Activated CD4-positive, alpha-beta T cell treated with anti-CD3 and anti-CD28 coated beads for 36 hours (primary cell): ENCODE data around the gene IGSF21. TPM values are rescaled to one million over a fixed set of nuclear protein-coding genes. Genes with fewer than 3 reads are reported as not detected.

ENCODE experiments used
- ATAC-seq: fragments of 200-7000 bp; cut with Tn5 transposase; one replicate; pipeline ENCODE4 v1.10.0; 2021; ENCODE audit warnings: mild to moderate bottlenecking, moderate library complexity
- CTCF ChIA-PET: fragments of 350-600 bp; sonication (Branson Sonifier 250); formaldehyde crosslinking; loops from one replicate; lab custom pipeline; 2021; ENCODE audit warnings: antibody characterized with exemption; lab: Charles Lee
- POLR2A ChIA-PET: fragments of 350-600 bp; sonication (Branson Sonifier 250); formaldehyde crosslinking; loops from one replicate; lab custom pipeline; 2021; ENCODE audit warnings: antibody characterized with exemption, inconsistent platforms; lab: Charles Lee
- DNase-seq: peaks from one replicate; pipeline ENCODE4 v3.0.0-alpha.2; 2020
- H3K27ac Mint-ChIP-seq: one replicate; pipeline ENCODE4 v1.8.0; 2021; ENCODE audit warnings: mixed read lengths
- H3K27me3 Mint-ChIP-seq: one replicate; pipeline ENCODE4 v1.8.0; 2021; ENCODE audit warnings: mixed read lengths
- H3K36me3 Mint-ChIP-seq: one replicate; pipeline ENCODE4 v1.8.0; 2021; ENCODE audit warnings: low read depth, mixed read lengths
- H3K4me1 Mint-ChIP-seq: one replicate; pipeline ENCODE4 v1.8.0; 2021; ENCODE audit warnings: mixed read lengths
- H3K4me3 Mint-ChIP-seq: one replicate; pipeline ENCODE4 v1.8.0; 2021; ENCODE audit warnings: mild to moderate bottlenecking, moderate library complexity, mixed read lengths
- H3K9me3 Mint-ChIP-seq: one replicate; pipeline ENCODE4 v1.8.0; 2021; ENCODE audit warnings: low read depth, mixed read lengths
- intact Hi-C, 2 experiments: fragments of 100-400 bp; cut with DNase I in 1 of 2; cut with micrococcal nuclease in 1 of 2; formaldehyde crosslinking; loops; one replicate each; pipeline versions ENCODE4 v1.14.2 to v1.15.1; 2022 to 2024; cut with DNase I, micrococcal nuclease
- total RNA-seq, 2 experiments: library from RNA; stranded (reverse); gene quantifications; one replicate each; pipeline ENCODE4 v1.2.3, GENCODE V29; 2021

Gene IGSF21
- total RNA-seq, 2 experiments from 2014 or later = not detected

DNA sequence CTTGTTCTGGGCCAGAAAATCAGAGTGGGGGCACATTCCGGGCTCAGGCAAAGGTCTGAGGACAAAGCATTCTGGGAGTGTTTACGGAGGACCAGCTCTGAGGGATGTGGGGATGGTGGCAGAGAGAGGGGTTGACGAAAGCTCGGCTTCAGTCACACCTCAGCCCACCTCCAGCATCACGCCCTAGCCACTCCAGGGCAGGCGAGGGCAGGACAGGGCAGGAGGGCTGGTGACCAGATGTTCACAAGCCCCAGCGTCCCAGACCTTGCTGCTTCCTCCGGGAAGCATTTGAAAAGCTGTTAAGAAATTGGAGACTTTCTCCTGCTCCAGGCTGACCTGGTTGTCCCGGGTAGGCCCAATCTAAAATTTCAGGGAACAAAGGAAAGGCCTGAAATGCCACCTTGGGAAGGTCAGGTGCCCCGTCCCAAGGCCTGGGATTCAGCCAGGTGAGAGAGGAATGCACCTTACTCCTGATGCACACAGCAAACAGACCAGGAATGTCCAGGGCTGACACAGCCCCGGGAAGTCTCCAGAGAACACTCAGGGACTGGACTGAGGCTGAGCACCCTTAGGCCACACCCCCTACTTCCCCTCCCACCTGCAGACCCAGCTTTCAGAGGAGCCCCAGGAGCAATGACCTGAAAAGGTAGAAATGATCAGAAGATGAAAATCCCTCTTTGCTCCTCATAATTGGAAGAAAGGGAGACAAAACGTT, 301.2 kb downstream of the IGSF21 start:
- no peak for DNase-seq
- H3K4me3 Mint-ChIP-seq = no peak overlapping the region
- H3K9me3 Mint-ChIP-seq = peaks cover 4% of the 10 kb centered on the region
- ChIA-PET CTCF (no interaction called here), POLR2A (no interaction called here)
- H3K4me1 Mint-ChIP-seq = no peaks in the 10 kb centered on the region
- no peak overlapping the region for H3K27ac Mint-ChIP-seq
- intact Hi-C loops = no loop called here
- H3K27me3 Mint-ChIP-seq = peaks cover 13% of the 10 kb centered on the region
- no peaks in the 10 kb centered on the region for H3K36me3 Mint-ChIP-seq
- ATAC-seq = no peak

DNA sequence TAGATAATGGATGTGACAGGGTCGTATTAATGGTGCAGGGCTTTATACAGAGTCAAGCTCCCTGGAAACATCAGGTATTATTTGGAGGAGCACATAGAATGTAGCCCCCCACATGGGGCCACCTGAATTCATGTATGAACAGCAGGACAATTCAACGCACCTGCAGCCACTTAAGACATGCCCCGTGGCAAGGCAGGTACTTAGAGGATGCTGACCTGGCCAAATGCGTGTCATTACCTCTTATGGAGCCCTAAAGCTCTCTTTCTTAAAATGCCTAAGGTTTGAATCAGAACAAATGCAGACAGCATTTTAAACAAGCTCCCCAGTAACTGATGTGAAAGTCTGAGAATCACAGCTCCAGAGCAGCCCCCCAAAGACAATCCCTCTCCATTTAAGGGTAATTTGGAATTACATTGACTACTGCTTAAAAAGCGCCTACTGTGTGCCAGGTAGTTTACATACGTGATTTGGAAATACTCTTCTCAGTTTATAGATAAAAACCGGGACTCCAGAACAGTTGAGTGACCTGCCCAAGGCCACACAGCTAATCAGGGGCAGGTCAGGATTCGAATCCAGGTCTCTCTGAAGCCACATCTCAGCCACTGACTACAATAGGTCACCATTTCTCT, 302.1 kb downstream of the IGSF21 start:
- no peaks in the 10 kb centered on the region for H3K4me1 Mint-ChIP-seq
- ChIA-PET POLR2A (no interaction called here), CTCF (no interaction called here)
- no peaks in the 10 kb centered on the region for H3K36me3 Mint-ChIP-seq
- H3K4me3 Mint-ChIP-seq = no peak overlapping the region
- H3K27me3 Mint-ChIP-seq = peaks cover 18% of the 10 kb centered on the region
- intact Hi-C loops = no loop called here
- no peak for DNase-seq
- H3K27ac Mint-ChIP-seq = no peak overlapping the region
- H3K9me3 Mint-ChIP-seq = peaks cover 4% of the 10 kb centered on the region
- ATAC-seq = no peak

- H3K27ac Mint-ChIP-seq = no peak overlapping the region
- CTCF ChIA-PET = no interaction called here
- no peak overlapping the region for H3K4me3 Mint-ChIP-seq
- H3K27me3 Mint-ChIP-seq = peaks cover 20% of the 10 kb centered on the region
- H3K9me3 Mint-ChIP-seq = peaks cover 4% of the 10 kb centered on the region
- DNase-seq = no peak
- POLR2A ChIA-PET = no interaction called here
- H3K36me3 Mint-ChIP-seq = no peaks in the 10 kb centered on the region
- no peaks in the 10 kb centered on the region for H3K4me1 Mint-ChIP-seq
- intact Hi-C loops = no loop called here
- no peak for ATAC-seq
These were observed 302.8 kb downstream of the IGSF21 start for GRCh38 chr1:18410407-18410806.

DNA sequence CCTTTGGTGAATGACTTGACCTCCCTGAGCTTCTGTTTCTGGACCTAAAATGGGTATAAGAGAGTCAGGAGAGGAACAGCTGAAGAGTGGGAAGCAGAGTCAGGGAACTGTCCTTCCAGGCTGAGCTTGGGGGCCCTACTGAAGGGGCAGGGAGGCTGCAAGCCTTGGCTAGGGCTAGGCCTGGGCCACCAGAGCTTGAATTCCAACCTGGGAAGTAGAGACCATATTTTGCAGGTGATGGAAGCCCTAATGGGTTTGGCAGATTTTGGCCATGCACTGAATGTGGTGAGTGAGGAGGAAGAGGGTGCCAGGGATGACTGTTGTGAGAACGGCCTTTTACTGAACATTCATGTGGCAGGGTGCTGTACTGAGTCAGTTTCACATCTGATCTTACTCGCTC, 303.7 kb downstream of the IGSF21 start:
- Mint-ChIP-seq H3K4me3 (no peak overlapping the region), H3K4me1 (no peaks in the 10 kb centered on the region), H3K36me3 (no peaks in the 10 kb centered on the region), H3K27me3 (peaks cover 17% of the 10 kb centered on the region), H3K27ac (no peak overlapping the region), H3K9me3 (peaks cover 4% of the 10 kb centered on the region)
- CTCF ChIA-PET = no interaction called here
- ATAC-seq (no peak), DNase-seq (no peak)
- POLR2A ChIA-PET = no interaction called here
- intact Hi-C loops = no loop called here

DNA sequence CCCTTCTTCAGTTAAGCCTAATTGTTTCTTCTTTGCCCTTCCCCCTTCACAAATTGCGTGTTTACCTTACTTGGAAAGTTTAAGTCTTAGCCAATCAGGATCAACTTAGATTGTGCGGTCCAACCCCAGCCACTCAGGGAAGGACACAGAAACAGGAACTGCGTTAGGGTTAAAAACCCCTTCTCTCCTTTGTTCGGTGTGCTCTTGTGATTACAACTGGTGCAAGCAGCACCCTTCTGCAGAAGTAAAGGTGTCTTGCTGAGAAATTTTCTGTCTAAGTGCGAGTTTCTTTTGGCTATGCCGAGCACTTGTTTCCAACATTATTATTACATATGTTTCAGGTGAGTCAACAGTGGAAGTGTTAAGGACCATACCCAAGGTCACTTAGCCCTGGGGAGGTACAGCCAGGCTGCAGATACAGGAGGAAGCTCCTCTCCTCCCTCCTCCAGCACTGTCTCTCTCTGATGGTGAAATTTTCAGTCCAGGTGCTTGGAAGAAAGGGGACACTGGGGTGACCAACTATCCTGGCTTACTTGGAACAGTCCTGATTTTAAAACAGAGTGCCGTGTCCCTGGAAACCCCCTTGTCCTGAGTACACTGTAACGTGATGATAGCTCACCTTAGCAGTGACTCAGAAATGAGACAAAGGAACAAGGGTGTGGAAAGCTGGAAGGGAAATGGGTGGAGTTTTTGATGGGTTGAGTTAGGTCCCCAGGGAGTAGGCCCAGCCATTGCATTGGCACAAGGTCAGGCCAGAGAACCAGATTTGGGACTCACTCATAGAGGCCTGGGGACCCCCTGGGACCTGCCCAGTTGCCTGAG, 304.4 kb downstream of the IGSF21 start:
- peaks cover 4% of the 10 kb centered on the region for H3K9me3 Mint-ChIP-seq
- DNase-seq = no peak
- ATAC-seq = no peak
- intact Hi-C loops = no loop called here
- no peaks in the 10 kb centered on the region for H3K36me3 Mint-ChIP-seq
- peaks cover 13% of the 10 kb centered on the region for H3K27me3 Mint-ChIP-seq
- no peak overlapping the region for H3K4me3 Mint-ChIP-seq
- H3K4me1 Mint-ChIP-seq = no peaks in the 10 kb centered on the region
- no peak overlapping the region for H3K27ac Mint-ChIP-seq
- ChIA-PET POLR2A (no interaction called here), CTCF (no interaction called here)

- ChIA-PET CTCF (interaction anchor here (0.7 kb wide), 1 partner anchor 30 kb away, joined by 3 read pairs; no protein-coding TSS in a partner anchor), POLR2A (no interaction called here)
- ATAC-seq (no peak), DNase-seq (no peak)
- no peak overlapping the region for H3K4me3 Mint-ChIP-seq
- no peak overlapping the region for H3K27ac Mint-ChIP-seq
- H3K36me3 Mint-ChIP-seq = no peaks in the 10 kb centered on the region
- intact Hi-C loops = no loop called here
- H3K9me3 Mint-ChIP-seq = peaks cover 4% of the 10 kb centered on the region
- H3K27me3 Mint-ChIP-seq = peaks cover 11% of the 10 kb centered on the region
- no peaks in the 10 kb centered on the region for H3K4me1 Mint-ChIP-seq
These were observed 305.3 kb downstream of the IGSF21 start for GRCh38 chr1:18412882-18413353.

- intact Hi-C loops = no loop called here
- no peak for ATAC-seq
- H3K27ac Mint-ChIP-seq = no peak overlapping the region
- H3K4me3 Mint-ChIP-seq = no peak overlapping the region
- H3K27me3 Mint-ChIP-seq = peaks cover 13% of the 10 kb centered on the region
- H3K9me3 Mint-ChIP-seq = peaks cover 4% of the 10 kb centered on the region
- DNase-seq = no peak
- H3K4me1 Mint-ChIP-seq = no peaks in the 10 kb centered on the region
- ChIA-PET CTCF (interaction anchor here (0.7 kb wide), 1 partner anchor 30 kb away, joined by 3 read pairs; no protein-coding TSS in a partner anchor), POLR2A (no interaction called here)
- no peaks in the 10 kb centered on the region for H3K36me3 Mint-ChIP-seq
These were observed 306.1 kb downstream of the IGSF21 start for GRCh38 chr1:18413541-18414305.

DNA sequence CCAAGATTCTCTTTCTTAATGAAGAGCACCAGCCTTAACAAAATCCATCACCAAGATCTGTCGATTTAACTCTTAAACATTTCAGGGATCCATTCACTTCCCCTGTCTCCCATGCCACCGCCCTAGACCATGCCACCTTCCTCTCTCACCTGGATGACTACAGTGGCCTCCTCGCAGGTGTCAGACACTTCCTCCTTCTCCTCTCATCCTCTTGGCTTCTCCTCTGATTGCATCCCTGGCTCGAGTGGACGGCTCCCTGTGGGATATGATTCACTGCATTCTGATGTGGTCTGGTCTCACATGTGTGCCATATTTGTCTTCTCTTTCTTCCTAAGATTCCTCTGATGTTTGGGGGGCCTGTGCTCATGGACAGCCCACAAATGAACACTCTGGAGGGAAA, 306.7 kb downstream of the IGSF21 start:
- Mint-ChIP-seq H3K4me3 (no peak overlapping the region), H3K9me3 (peaks cover 4% of the 10 kb centered on the region), H3K27ac (no peak overlapping the region), H3K36me3 (no peaks in the 10 kb centered on the region), H3K27me3 (peaks cover 13% of the 10 kb centered on the region), H3K4me1 (no peaks in the 10 kb centered on the region)
- POLR2A ChIA-PET = no interaction called here
- ATAC-seq (no peak), DNase-seq (no peak)
- intact Hi-C loops = no loop called here
- CTCF ChIA-PET = no interaction called here

DNA sequence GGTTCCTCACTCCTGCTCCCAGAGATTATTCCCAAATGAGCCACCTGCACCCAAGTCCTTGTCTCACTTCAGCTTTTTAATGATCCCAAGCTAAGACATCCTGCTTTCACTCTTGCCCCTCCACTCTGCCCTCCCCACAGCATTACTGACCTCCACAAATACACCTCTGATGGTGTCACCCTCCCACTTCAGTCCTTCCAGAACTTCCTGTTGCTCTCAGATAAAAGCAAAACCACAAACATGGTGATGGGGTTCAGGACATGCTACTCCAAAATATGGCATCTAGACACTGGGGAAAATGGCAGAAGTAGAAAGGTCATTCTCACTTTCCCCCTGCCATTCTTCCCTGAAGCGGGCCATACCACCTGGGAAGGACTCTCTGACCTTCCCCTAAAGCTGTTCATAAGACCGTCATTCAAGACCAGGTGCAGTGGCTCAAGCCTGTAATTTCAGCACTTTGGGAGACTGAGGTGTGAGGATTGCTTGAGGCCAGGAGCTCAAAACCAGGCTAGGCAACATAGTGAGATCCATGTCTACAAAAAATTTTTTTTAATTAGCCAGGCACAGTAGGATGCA, 307.4 kb downstream of the IGSF21 start:
- DNase-seq = no peak
- ATAC-seq = no peak
- no peaks in the 10 kb centered on the region for H3K4me1 Mint-ChIP-seq
- intact Hi-C loops = no loop called here
- CTCF ChIA-PET = interaction anchor here (0.6 kb wide), 1 partner anchor 67 kb away, joined by 3 read pairs; no protein-coding TSS in a partner anchor
- H3K4me3 Mint-ChIP-seq = no peak overlapping the region
- POLR2A ChIA-PET = no interaction called here
- H3K27me3 Mint-ChIP-seq = peaks cover 13% of the 10 kb centered on the region
- no peak overlapping the region for H3K27ac Mint-ChIP-seq
- no peaks in the 10 kb centered on the region for H3K36me3 Mint-ChIP-seq
- H3K9me3 Mint-ChIP-seq = peaks cover 4% of the 10 kb centered on the region

DNA sequence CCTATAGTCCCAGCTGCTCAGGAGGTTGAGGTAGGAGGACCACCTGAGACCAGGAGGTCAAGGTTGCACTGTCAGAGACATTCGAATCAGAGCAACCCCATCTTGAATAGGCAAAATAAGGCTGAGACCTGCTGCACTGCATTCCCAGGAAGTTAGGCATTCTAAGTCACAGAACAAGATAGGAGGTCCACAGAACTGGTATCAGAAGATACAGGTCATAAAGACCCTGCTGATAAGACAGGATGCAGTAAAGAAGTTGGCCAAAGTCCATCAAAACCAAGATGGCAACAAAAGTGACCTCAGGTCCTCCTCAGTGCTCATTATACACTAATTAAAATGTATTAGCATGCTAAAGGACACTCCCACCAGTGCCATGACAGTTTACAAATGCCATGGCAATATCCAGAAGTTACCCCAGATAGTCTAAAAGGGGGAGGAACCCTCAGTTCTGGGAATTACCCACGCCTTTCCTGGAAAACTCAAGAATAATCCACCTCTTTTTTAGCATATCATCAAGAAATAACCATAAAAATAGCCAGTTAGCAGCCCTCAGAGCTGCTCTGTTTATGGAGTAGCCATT, 307.9 kb downstream of the IGSF21 start:
- peaks cover 4% of the 10 kb centered on the region for H3K9me3 Mint-ChIP-seq
- H3K27ac Mint-ChIP-seq = no peak overlapping the region
- DNase-seq (no peak), ATAC-seq (no peak)
- no peaks in the 10 kb centered on the region for H3K4me1 Mint-ChIP-seq
- intact Hi-C loops = no loop called here
- no peaks in the 10 kb centered on the region for H3K36me3 Mint-ChIP-seq
- H3K27me3 Mint-ChIP-seq = peaks cover 13% of the 10 kb centered on the region
- ChIA-PET CTCF (interaction anchor here (0.6 kb wide), 1 partner anchor 68 kb away, joined by 3 read pairs; no protein-coding TSS in a partner anchor), POLR2A (no interaction called here)
- no peak overlapping the region for H3K4me3 Mint-ChIP-seq
